HL-60 (cell line): ENCODE results near the gene EFL1.
A peak's percentile ranks its signal among the peaks of the same experiment; 100 is the strongest.

ENCODE experiments used
- DNase-seq, 2 experiments: peaks; one replicate each; pipeline ENCODE4 v3.0.0-alpha.2; 2010 to 2020; ENCODE audit warnings: low read depth in 1 of 2, low spot score in 1 of 2
- H3K27ac ChIP-seq: fragments of 250-450 bp; sonication (Bioruptor Pico); replicated peaks from 2 replicates; pipeline ENCODE4 v1.5.1; 2020; ENCODE audit warnings: mild to moderate bottlenecking, moderate library complexity
- H3K27me3 ChIP-seq: fragments of 250-450 bp; sonication (Bioruptor Pico); 2 replicates; pipeline ENCODE4 v1.5.1; 2021; ENCODE audit warnings: mild to moderate bottlenecking, moderate library complexity; ENCODE audit not compliant: insufficient read depth, poor library complexity, severe bottlenecking
- H3K4me3 ChIP-seq: replicated peaks from 2 replicates; pipeline ENCODE4 v1.5.1; 2011; ENCODE audit warnings: mild to moderate bottlenecking, control low read depth, low read length; ENCODE audit not compliant: insufficient read depth
- CTCF ChIP-seq: IDR thresholded peaks from one replicate; pipeline ENCODE4 v1.5.1; 2011; ENCODE audit warnings: low read length, control low read depth, inconsistent platforms; ENCODE audit not compliant: insufficient read depth
- GABPA ChIP-seq: IDR thresholded peaks from 2 replicates; pipeline ENCODE4 v1.6.1; 2012; ENCODE audit warnings: low read depth
- POLR2AphosphoS5 ChIP-seq: IDR thresholded peaks from 2 replicates; pipeline ENCODE4 v1.6.1; 2012; ENCODE audit warnings: low read depth
- REST ChIP-seq: IDR thresholded peaks from 2 replicates; pipeline ENCODE4 v1.6.1; 2012; ENCODE audit warnings: low read depth; ENCODE audit not compliant: insufficient replicate concordance
- SPI1 ChIP-seq: IDR thresholded peaks from 2 replicates; pipeline ENCODE4 v1.6.1; 2012; ENCODE audit warnings: low read depth, mild to moderate bottlenecking, borderline replicate concordance

EFL1 gene

GRCh38 chr15:82178061-82178460 is 84.5 kb downstream of the EFL1 start:
- no peak for TF ChIP-seq SPI1
- no peak for TF ChIP-seq GABPA
- TF ChIP-seq POLR2AphosphoS5 = no peak
- no peak for TF ChIP-seq CTCF
- TF ChIP-seq REST = no peak
- no peaks in the 10 kb centered on the region for H3K27me3 ChIP-seq
- H3K27ac ChIP-seq = no peak overlapping the region
- no peak for DNase-seq
- H3K4me3 ChIP-seq = no peak overlapping the region

- peak; percentile 11 to 15 for DNase-seq
- TF ChIP-seq SPI1 (peak; percentile 66; the same call in 1 of the 2 replicates), REST (no peak)
- H3K27me3 ChIP-seq = no peaks in the 10 kb centered on the region
- H3K4me3 ChIP-seq = no peak overlapping the region
- no peak overlapping the region for H3K27ac ChIP-seq
Observed at GRCh38 chr15:82177291-82178010, 85.1 kb downstream of the EFL1 start.

- Histone ChIP-seq H3K27ac (no peak overlapping the region), H3K4me3 (no peak overlapping the region), H3K27me3 (no peaks in the 10 kb centered on the region)
- no peak for DNase-seq
- no peak for TF ChIP-seq REST
- no peak for TF ChIP-seq SPI1
- TF ChIP-seq POLR2AphosphoS5 = no peak
- TF ChIP-seq GABPA = no peak
- no peak for TF ChIP-seq CTCF
Observed at GRCh38 chr15:82176542-82176941, 86.0 kb downstream of the EFL1 start.
